Liver (tissue), 5 donors: Measurements from ENCODE around the gene DPF3. TPM values are rescaled to one million over a fixed set of nuclear protein-coding genes. Genes with fewer than 3 reads are reported as not detected.

Experiments
- polyA plus RNA-seq, 2 donors: library from polyadenylated mRNA; stranded (reverse) in 1 of 2; unstranded in 1 of 2; fragments of 200-250 nt in 1 of 2; fragments of >200 nt in 1 of 2; fragmentation: Nextera tagmentation in 1 of 2; extraction: Ambion mirVana in 1 of 2; gene quantifications; one replicate each; pipeline versions ENCODE4 v1.2.1 to v1.2.3, GENCODE V29; 2013 to 2015
- small RNA-seq: library from RNA; depleted of rRNA; stranded (forward); fragments of <200 nt; gene quantifications from one replicate; pipeline ENCODE3, GENCODE V24; 2014
- total RNA-seq, 2 donors: library from RNA; depleted of rRNA; stranded (reverse); fragments of >200 nt; gene quantifications; one replicate each; pipeline ENCODE4 v1.2.3, GENCODE V29; 2014
- donor health status: healthy.
- donor health status: healthy.
- donor health status: healthy.

Gene DPF3
- total and polyA plus RNA-seq, 4 donors: 1.1 to 23.2 (median 2.5) TPM

Small RNAs within 50 kb of the gene (small RNA-seq; reads per million reads assigned to genes)
- gene RF00019: not detected

Other genes with a start within 250 kb of the DPF3 start
- 10 to 100 TPM in 1 of 2 donors, 1 to 10 TPM in 1; 3.5 to 11.0 TPM for gene DCAF4, start 32.4 kb upstream of the DPF3 start, total RNA-seq
- gene DCAF4, start 32.4 kb upstream of the DPF3 start, polyA plus RNA-seq: 1 to 10 TPM; 4.1 to 8.1 TPM
- gene ZFYVE1, start 133.0 kb upstream of the DPF3 start, total RNA-seq: 10 to 100 TPM in 1 of 2 donors, 1 to 10 TPM in 1; 8.9 to 13.5 TPM
- gene ZFYVE1, start 133.0 kb upstream of the DPF3 start, polyA plus RNA-seq: 1 to 10 TPM; 5.8 to 6.9 TPM
- 10 to 100 TPM; 18.9 to 25.4 TPM for gene RBM25, start 164.4 kb upstream of the DPF3 start, total RNA-seq
- 10 to 100 TPM in 1 of 2 donors, 1 to 10 TPM in 1; 8.4 to 26.2 TPM for gene RBM25, start 164.4 kb upstream of the DPF3 start, polyA plus RNA-seq
- gene PSEN1, start 242.4 kb upstream of the DPF3 start, total RNA-seq: 10 to 100 TPM; 23.0 to 36.2 TPM
- gene PSEN1, start 242.4 kb upstream of the DPF3 start, polyA plus RNA-seq: 10 to 100 TPM; 10.4 to 16.7 TPM